Measurements from ENCODE around the gene SMYD3. TPM values are rescaled to one million over a fixed set of nuclear protein-coding genes. Genes with fewer than 3 reads are reported as not detected.

SMYD3 gene
- total RNA-seq, 4 donors from 2014 or later = 12.0 to 15.0 (median 13.2) TPM

DNA sequence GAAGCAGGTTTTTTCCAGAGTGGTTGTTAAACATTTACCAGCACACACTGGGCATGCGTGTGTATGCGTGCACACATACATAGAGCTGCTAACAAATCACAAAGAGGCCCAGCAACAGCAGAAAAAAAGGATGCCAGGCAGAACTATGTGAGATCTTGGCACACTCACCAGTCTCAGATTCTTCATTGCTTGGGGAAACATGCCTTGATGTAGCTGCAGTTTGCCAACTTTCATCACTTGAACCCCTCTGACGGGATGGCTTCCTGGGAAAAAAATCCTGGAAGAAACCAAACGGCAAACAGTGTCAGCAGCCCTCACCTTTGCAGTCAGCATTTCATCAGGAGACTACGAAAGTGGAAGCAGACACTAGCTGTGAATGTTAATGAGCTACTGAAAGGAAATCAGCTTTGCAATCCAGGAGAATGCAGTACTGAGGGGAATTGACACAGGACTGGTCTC lies 743.2 kb downstream of the SMYD3 start:
- no peak overlapping the region for H3K4me3 ChIP-seq
- peaks cover 0 to 8% (median 0%) of the 10 kb centered on the region in 4 donors for H3K4me1 ChIP-seq
- no peak for DNase-seq (ENCODE audit: extremely low spot score)
- no peak overlapping the region for H3K27ac ChIP-seq (replicated peaks in 1 of 4)
- no peaks in the 10 kb centered on the region for H3K27me3 ChIP-seq
- whole genome bisulfite sequencing = 71% methylated on average over 5 of the region's 5 CpGs
- peaks cover 0 to 12% (median 3%) of the 10 kb centered on the region in 4 donors for H3K36me3 ChIP-seq
- H3K9me3 ChIP-seq = no peaks in the 10 kb centered on the region
- TF ChIP-seq POLR2A (IDR thresholded peaks at IDR 0.05; ENCODE audit: low read depth) (no peak), EP300 (IDR thresholded peaks at IDR 0.05) (no peak), POLR2AphosphoS5 (IDR thresholded peaks at IDR 0.05) (no peak)
- TF ChIP-seq, protein P1, sequence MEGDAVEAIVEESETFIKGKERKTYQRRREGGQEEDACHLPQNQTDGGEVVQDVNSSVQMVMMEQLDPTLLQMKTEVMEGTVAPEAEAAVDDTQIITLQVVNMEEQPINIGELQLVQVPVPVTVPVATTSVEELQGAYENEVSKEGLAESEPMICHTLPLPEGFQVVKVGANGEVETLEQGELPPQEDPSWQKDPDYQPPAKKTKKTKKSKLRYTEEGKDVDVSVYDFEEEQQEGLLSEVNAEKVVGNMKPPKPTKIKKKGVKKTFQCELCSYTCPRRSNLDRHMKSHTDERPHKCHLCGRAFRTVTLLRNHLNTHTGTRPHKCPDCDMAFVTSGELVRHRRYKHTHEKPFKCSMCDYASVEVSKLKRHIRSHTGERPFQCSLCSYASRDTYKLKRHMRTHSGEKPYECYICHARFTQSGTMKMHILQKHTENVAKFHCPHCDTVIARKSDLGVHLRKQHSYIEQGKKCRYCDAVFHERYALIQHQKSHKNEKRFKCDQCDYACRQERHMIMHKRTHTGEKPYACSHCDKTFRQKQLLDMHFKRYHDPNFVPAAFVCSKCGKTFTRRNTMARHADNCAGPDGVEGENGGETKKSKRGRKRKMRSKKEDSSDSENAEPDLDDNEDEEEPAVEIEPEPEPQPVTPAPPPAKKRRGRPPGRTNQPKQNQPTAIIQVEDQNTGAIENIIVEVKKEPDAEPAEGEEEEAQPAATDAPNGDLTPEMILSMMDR (IDR thresholded peaks at IDR 0.05) = no peak
- intact Hi-C loops (cut with DNase I) = no loop called here

DNA sequence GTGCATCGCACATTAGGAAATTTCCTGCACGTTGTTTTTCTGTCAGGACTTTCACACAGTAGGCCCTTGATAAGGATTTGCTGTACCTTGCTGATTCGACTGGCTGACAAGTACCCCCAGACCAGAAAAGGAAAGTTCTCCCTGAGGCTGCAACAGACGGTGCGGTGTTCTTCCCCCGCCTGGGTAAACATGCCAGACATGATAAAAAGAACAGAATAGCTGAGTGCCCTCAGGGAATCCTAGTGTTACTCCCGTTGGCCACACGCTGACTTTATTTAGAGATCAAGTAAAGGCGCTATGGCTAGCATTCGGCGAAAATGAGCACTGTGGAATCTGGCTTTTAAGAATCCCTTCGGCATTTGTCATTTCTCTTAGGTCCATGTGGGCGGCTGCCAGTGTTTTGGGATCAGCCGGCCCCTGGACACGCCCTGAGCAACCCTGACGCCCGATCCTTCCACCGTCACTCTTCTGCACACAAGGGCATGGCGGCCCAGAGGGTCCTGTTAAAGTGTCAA lies 744.6 kb downstream of the SMYD3 start:
- Histone ChIP-seq H3K27ac (replicated peaks in 1 of 4) (no peak overlapping the region), H3K4me1 (peaks cover 0 to 8% (median 0%) of the 10 kb centered on the region in 4 donors), H3K4me3 (no peak overlapping the region), H3K36me3 (peaks cover 0 to 12% (median 3%) of the 10 kb centered on the region in 4 donors), H3K9me3 (no peaks in the 10 kb centered on the region), H3K27me3 (no peaks in the 10 kb centered on the region)
- TF ChIP-seq, protein P1 (IDR thresholded peaks at IDR 0.05) = no peak
- TF ChIP-seq EP300 (IDR thresholded peaks at IDR 0.05) (no peak), POLR2A (IDR thresholded peaks at IDR 0.05; ENCODE audit: low read depth) (no peak)
- intact Hi-C loops (cut with DNase I) = no loop called here
- DNase-seq (ENCODE audit: extremely low spot score) = no peak
- 95% methylated on average over 19 of the region's 19 CpGs for WGBS

DNA sequence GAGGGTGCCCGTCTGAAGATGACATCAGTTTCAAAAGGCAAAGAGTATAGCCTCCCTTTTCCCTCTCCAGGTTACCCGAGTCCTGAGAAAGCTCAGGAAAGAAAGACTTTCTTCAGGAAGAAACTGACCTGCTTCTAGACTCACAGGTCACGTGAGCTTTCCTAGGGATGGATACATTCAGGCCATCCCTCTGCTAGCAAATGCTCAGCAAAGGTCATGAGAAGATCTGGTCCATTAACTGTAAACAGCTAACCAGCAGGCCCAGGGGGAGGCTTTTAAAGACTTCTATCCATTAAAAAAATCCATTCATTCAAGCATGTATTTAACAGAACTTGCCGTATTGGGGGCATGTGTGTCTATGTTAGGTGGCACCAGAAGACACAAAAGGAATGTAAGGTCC lies 746.8 kb downstream of the SMYD3 start:
- H3K27me3 ChIP-seq = no peaks in the 10 kb centered on the region
- H3K27ac ChIP-seq (replicated peaks in 1 of 4) = no peak overlapping the region
- H3K4me3 ChIP-seq = no peak overlapping the region
- 94% methylated on average over 4 of the region's 4 CpGs for WGBS
- intact Hi-C loops (cut with DNase I) = no loop called here
- DNase-seq (ENCODE audit: extremely low spot score) = no peak
- peaks cover 0 to 2% (median under 1%) of the 10 kb centered on the region in 4 donors for H3K9me3 ChIP-seq
- H3K4me1 ChIP-seq = peaks cover 0 to 3% (median 0%) of the 10 kb centered on the region in 4 donors
- no peak for TF ChIP-seq EP300 (IDR thresholded peaks at IDR 0.05)
- TF ChIP-seq POLR2AphosphoS5 (IDR thresholded peaks at IDR 0.05) = no peak
- TF ChIP-seq POLR2A (IDR thresholded peaks at IDR 0.05; ENCODE audit: low read depth) = no peak
- peaks cover 0 to 12% (median 3%) of the 10 kb centered on the region in 4 donors for H3K36me3 ChIP-seq

DNA sequence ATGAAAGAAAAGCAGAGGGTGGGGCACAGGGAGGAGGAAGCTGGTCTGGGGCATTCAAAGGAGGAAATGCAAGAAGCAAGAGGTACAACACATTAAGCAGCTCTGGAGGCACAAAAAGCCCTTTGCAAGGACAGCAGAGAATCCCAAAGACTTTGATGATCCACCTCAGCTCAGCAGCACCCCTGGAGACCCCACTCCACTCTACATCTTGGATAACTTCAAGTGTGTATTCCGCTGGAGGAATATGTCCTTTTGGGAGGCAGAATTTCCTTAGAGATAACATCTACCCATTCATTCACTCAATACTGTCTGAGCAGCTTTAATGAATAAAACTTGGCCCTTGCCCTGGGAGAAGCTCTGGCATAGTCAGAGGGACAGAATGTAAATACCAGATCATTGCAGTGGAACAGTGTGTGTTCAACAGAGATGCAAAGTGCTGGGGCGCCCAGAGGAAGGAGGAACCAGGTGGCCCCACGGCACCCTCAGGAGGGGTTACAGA lies 752.6 kb downstream of the SMYD3 start:
- intact Hi-C loops (cut with DNase I) = no loop called here
- no peak overlapping the region for H3K4me3 ChIP-seq
- 90% methylated on average over 3 of the region's 3 CpGs for WGBS
- H3K9me3 ChIP-seq = peaks cover 0 to 8% (median 2%) of the 10 kb centered on the region in 4 donors
- no peaks in the 10 kb centered on the region for H3K27me3 ChIP-seq
- no peak overlapping the region for H3K27ac ChIP-seq (replicated peaks in 1 of 4)
- peaks cover 0 to 2% (median under 1%) of the 10 kb centered on the region in 4 donors for H3K36me3 ChIP-seq
- no peak for TF ChIP-seq EP300 (IDR thresholded peaks at IDR 0.05)
- no peak for TF ChIP-seq POLR2AphosphoS5 (IDR thresholded peaks at IDR 0.05)
- TF ChIP-seq POLR2A (IDR thresholded peaks at IDR 0.05; ENCODE audit: low read depth) = no peak
- no peak for DNase-seq (ENCODE audit: extremely low spot score)
- H3K4me1 ChIP-seq = no peaks in the 10 kb centered on the region

DNA sequence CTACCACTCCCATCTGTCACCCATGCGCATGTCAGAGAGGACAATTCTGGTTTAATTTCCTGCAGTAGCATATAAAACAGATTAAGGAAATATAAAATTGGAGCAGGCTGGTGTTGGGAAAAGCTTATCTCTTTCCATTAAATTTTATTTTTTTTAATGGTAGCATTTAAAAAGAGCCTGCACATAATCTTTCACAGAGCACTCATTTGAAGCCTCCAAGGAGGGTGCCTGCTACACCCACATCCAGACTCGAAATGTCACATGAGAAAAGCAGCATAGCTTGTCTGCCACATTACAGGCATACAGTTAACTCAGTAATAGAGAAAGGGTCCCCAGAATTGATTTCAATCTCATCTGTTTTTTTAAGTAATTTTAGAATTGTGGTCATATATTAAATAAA lies 753.3 kb downstream of the SMYD3 start:
- no peaks in the 10 kb centered on the region for H3K27me3 ChIP-seq
- peaks cover 0 to 9% (median 2%) of the 10 kb centered on the region in 4 donors for H3K36me3 ChIP-seq
- WGBS = 98% methylated on average over 2 of the region's 2 CpGs
- intact Hi-C loops (cut with DNase I) = no loop called here
- H3K4me3 ChIP-seq = no peak overlapping the region
- H3K27ac ChIP-seq (replicated peaks in 1 of 4) = no peak overlapping the region
- no peaks in the 10 kb centered on the region for H3K4me1 ChIP-seq
- H3K9me3 ChIP-seq = peaks cover 0 to 8% (median 2%) of the 10 kb centered on the region in 4 donors
- no peak for DNase-seq (ENCODE audit: extremely low spot score)
- no peak for TF ChIP-seq EP300 (IDR thresholded peaks at IDR 0.05)
- no peak for TF ChIP-seq POLR2AphosphoS5 (IDR thresholded peaks at IDR 0.05)
- no peak for TF ChIP-seq POLR2A (IDR thresholded peaks at IDR 0.05; ENCODE audit: low read depth)
- TF ChIP-seq, protein P1 (IDR thresholded peaks at IDR 0.05) = no peak
